WI38 (cell line): Measurements from ENCODE around the gene INO80E.

Experiments used
- H3K4me3 ChIP-seq: 2 replicates; pipeline ENCODE4 v1.5.1; 2011; ENCODE audit warnings: low read depth, mild to moderate bottlenecking, control low read depth, low read length
- TF ChIP-seq, protein P1 (sequence below): IDR thresholded peaks from 2 replicates; pipeline ENCODE4 v1.5.1; 2012; ENCODE audit warnings: low read depth, mild to moderate bottlenecking, control low read depth, low read length

The INO80E gene

GRCh38 chr16:29961127-29961478, 34.9 kb upstream of the INO80E start:
- TF ChIP-seq, protein P1, sequence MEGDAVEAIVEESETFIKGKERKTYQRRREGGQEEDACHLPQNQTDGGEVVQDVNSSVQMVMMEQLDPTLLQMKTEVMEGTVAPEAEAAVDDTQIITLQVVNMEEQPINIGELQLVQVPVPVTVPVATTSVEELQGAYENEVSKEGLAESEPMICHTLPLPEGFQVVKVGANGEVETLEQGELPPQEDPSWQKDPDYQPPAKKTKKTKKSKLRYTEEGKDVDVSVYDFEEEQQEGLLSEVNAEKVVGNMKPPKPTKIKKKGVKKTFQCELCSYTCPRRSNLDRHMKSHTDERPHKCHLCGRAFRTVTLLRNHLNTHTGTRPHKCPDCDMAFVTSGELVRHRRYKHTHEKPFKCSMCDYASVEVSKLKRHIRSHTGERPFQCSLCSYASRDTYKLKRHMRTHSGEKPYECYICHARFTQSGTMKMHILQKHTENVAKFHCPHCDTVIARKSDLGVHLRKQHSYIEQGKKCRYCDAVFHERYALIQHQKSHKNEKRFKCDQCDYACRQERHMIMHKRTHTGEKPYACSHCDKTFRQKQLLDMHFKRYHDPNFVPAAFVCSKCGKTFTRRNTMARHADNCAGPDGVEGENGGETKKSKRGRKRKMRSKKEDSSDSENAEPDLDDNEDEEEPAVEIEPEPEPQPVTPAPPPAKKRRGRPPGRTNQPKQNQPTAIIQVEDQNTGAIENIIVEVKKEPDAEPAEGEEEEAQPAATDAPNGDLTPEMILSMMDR = no peak
- H3K4me3 ChIP-seq = peak overlapping the region; percentile 69

DNA sequence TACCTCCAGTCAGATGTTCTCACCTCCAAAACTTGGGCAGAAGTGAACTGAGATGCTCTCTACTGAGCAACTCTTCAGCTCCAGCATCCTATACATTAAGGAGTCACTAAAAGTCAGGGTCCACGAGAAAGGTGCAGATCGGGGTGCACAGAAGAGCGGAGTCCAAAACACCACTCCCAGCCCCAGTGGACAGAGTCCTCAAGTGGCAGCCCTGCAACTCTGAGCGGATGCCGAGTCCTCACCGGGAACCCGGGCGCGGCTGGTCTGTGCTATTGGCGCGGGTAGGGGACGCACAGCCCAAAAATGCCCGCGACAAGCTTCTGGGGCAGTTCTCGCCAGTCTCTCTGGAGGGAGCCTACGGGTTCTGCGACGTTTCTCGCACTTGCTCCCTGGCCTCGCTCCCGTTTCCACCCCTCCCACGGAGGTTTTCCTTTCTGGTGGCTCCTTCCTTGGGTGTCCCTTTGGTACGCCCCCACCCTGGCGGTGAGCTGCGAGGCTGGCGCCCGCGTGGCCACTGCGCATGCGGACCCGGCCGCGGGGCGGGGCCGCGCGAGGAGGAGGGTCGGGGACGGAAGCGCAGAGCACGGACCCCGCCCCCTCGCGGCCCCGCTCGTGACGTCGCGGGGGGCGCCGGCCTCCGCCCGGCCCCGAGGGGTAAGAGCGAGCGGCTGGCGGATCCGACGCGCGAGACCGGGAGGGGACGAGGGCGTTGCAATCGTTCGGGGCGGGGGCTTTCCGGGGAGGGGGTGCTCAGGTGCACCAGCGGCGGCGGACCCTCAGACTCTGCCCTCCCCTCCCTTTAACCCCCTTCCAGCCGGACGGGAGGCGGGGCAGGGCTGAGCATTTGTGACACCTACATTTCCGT, 34.3 kb upstream of the INO80E start, which contains the start of gene TMEM219:
TSS of gene TMEM219 (plus strand) at position 601 of the 865 bp plus-strand sequence. CDS start 1,065 bp downstream, outside the sequence.
- TF ChIP-seq, protein P1 = peak; percentile 35
- peak within 1 kb of the TSS; percentile 69 for H3K4me3 ChIP-seq

DNA sequence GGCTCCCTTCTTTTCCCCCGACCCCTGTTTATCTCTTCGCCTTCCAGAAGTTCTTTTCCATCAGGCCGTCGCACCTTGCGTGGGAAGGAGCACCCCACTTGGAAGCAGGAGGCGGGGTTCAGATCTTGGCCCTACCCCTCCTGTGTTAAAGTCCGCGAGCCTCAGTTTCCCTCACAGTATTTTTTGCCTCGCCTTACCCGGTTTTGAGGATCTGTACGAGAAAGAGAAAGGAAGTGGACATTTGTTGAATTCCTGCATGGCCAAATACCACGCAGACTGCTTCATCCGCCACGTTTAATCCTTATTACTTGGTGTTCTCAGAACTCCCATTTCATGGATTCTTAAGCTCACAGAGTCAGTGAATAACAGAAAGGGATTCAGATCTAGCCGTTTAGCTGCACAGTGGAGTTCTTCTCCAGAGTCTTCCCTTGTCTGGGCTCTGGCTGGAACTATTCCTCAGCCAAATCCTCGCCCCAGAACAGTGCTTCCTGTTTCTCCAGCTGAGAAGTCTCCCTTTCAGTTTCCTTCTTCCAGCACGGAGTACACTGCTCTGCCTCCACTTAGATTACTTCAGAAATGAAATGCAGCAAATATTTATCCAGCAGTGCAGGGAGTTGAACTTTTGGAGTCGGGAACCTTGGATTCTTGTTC, 33.6 kb upstream of the INO80E start:
- TF ChIP-seq, protein P1 = no peak
- H3K4me3 ChIP-seq = peak overlapping the region; percentile 69

DNA sequence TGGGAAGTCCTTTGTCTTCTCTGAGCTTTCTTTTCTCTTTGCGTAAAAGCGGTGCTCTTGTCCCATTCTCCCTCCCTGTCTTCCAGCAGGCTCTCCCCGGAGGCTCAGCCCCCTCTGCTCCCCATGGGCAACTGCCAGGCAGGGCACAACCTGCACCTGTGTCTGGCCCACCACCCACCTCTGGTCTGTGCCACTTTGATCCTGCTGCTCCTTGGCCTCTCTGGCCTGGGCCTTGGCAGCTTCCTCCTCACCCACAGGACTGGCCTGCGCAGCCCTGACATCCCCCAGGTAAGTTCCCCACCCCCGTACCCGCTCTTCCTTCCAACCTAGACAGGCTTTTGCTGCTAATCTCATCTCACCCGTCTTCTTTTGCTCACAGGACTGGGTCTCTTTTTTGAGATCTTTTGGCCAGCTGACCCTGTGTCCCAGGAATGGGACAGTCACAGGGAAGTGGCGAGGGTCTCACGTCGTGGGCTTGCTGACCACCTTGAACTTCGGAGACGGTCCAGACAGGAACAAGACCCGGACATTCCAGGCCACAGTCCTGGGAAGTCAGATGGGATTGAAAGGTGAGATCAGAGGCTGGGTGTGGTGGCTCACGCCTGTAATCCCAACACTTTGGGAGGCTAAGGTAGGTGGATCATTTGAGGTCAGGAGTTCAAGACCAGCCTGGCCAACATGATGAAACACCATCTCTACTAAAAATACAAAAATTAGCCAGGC, 32.9 kb upstream of the INO80E start:
- peak overlapping the region; percentile 69 for H3K4me3 ChIP-seq
- TF ChIP-seq, protein P1 = no peak

GRCh38 chr16:29968205-29968604, 27.8 kb upstream of the INO80E start:
- TF ChIP-seq, protein P1 = no peak
- H3K4me3 ChIP-seq = no peak overlapping the region

DNA sequence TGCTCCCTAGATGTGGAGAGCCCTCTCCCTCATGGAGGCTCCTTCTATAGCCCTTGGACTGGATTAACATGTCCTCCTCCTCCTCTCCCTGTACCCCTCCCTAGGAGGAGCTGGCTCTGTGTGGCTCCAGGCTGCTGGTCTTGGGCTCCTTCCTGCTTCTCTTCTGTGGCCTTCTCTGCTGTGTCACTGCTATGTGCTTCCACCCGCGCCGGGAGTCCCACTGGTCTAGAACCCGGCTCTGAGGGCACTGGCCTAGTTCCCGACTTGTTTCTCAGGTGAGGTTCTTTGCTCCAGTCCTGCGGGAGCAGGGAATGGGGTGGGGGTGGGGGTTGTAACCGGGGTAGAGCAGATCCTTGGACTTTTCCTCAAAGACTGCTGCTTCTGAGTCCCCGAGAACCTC, 24.7 kb upstream of the INO80E start:
- TF ChIP-seq, protein P1 = no peak
- H3K4me3 ChIP-seq = no peak overlapping the region
